GM21381 (cell line): ENCODE data around the gene YY2.
"Not testable (repeated sequence)": the region's sequence is repeated elsewhere in the genome, so short reads cannot be mapped to it uniquely, and the experiment has no call there.

Experiments
- ATAC-seq: cut with Tn5 transposase; IDR thresholded peaks from one replicate; pipeline ENCODE4 v1.9.1; 2021; ENCODE audit warnings: mild to moderate bottlenecking, moderate library complexity; ENCODE audit not compliant: unreplicated experiment

The YY2 gene

DNA sequence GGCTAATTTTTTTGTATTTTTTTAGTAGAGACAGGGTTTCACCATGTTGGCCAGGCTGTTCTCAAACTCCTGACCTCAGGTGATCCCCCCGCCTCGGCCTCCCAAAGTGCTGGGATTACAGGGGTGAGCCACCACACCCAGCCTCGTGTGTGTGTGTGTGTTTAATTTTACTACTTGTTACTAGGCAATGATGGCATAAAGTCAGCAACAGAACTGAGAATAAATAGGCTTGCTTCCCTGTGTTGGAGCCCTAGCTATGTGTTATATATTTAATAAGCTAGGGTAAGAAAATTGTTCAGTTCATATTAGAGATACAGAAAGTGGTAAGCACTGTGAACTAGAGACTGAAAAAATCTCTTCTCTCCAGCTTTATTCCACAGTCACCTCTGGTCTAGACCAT, 18.4 kb downstream of the YY2 start:
- ATAC-seq: not testable (repeated sequence)

GRCh38 chrX:21875013-21875412, 19.2 kb downstream of the YY2 start:
- no peak for ATAC-seq

DNA sequence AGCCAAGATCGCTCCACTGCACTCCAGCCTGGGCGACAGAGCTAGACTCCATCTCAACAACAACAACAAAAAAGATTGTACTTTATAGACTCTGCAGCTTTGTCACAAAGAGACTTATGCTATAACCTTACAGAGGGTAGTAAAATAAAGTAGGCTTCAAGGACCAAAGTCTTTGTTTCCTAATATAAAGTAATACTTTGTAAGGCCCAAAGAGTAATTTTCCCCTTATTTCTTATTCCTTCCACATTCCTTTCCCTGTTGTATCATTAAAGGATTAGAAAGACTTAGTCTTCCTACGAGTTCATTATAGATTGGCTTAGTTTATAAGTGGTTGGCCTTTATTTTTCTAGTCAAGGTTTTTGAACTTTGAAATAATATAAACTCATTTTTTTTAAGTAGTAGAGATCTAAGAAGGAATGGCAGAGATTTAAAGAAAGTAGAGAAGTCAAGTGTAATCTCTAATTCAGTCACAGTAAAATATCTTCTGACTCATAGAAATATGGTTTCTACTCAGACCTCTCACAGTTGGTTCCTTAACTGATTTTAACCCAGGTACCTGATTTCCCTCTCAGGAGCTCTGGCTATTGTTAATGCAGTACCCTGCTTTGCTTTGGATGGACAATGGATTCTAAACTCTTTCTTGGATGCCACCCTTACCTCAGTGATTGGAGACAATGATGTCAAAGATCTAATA, 26.2 kb downstream of the YY2 start:
- ATAC-seq: no peak

- ATAC-seq: no peak
Measured at GRCh38 chrX:21883258-21883657, 27.5 kb downstream of the YY2 start.

DNA sequence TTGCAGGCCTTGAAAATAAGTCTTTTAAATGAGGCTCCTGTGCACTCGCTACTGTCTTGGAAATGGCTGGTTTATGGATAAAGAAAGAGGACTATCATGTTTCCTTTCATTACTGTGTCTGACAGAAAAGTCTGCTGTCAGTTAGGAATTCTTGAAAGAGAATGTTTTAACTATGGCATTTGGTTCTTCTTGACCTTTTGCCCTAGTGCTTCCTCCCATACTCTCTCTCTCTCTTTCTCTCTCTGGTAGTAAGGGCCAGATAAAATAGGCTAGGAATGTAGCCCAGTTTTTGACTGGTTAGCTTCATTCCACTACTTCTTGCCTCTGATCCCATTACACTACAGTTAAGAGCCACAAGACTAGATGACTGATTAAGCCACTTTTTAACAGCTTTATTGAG, 29.8 kb downstream of the YY2 start:
- ATAC-seq: no peak

GRCh38 chrX:21905313-21905712, 49.5 kb downstream of the YY2 start:
- ATAC-seq: no peak

DNA sequence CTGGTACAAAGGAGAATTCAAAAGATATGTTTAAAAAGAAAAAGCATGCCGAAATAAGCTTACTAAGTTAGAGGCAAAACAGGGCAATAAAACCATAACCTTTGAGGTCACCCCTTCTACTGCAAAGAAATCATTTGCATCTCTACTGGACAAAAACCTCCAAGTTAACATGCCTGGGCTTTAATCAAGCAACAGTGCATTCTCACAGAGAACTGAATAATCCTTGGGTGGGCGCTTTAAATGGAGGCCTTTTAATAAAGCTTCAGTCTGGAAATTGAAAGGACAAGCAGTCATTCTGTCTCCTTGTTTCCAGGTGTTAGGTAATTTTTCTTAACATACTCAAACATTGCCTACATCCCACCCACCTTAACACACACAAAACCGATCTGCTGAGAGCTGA, 50.2 kb downstream of the YY2 start:
- ATAC-seq: no peak

- ATAC-seq: no peak
Measured at GRCh38 chrX:21907260-21907659, 51.5 kb downstream of the YY2 start.
